A549 (cell line): Measurements from ENCODE around the gene TIAL1. TPM values are rescaled to one million over a fixed set of nuclear protein-coding genes. Genes with fewer than 3 reads are reported as not detected.

ENCODE experiments used
- ATAC-seq, 2 experiments: fragments of 200-7000 bp in 1 of 2; fragments of >200 bp in 1 of 2; cut with Nextera tagmentation in 1 of 2; cut with Tn5 transposase in 1 of 2; 3 replicates each; pipeline versions ENCODE4 v1.8.0 to v1.9.1; 2018 to 2020; ENCODE audit warnings: mild to moderate bottlenecking in 1 of 2, moderate library complexity in 1 of 2
- CTCF ChIA-PET: fragments of 300-600 bp; sonication (Branson Sonifier 250); formaldehyde crosslinking; extraction: SDS; loops from one replicate; lab custom pipeline; 2021; ENCODE audit warnings: antibody characterized with exemption, inconsistent platforms; lab: Yijun Ruan, JAX
- POLR2A ChIA-PET: fragments of 350-600 bp; formaldehyde crosslinking; extraction: SDS; loops from one replicate; lab custom pipeline; 2021; ENCODE audit warnings: antibody characterized with exemption, inconsistent platforms; lab: Yijun Ruan, JAX
- DNase-seq, 2 experiments: peaks; one replicate each; pipeline versions ENCODE4 v3.0.0 to v3.0.0-alpha.2; 2011 to 2016; ENCODE audit warnings: low read depth in 1 of 2, low spot score in 1 of 2
- FAIRE-seq: peaks from 2 replicates; lab custom pipeline; 2011; peaks lifted over from hg19 to GRCh38; lab: Jason Lieb, UNC
- H3K27ac ChIP-seq, 2 experiments: fragments of >200 bp; sonication (Bioruptor Twin); formaldehyde crosslinking; 3 replicates each; pipeline ENCODE4 v1.5.1; 2016 to 2017
- H3K4me1 ChIP-seq: fragments of >200 bp; sonication (Bioruptor Twin); formaldehyde crosslinking; 3 replicates; pipeline ENCODE4 v1.6.1; 2016
- H3K4me2 ChIP-seq: fragments of >200 bp; sonication (Bioruptor Twin); formaldehyde crosslinking; 3 replicates; pipeline ENCODE4 v1.6.1; 2016
- H3K4me3 ChIP-seq: fragments of >200 bp; sonication (Bioruptor Twin); formaldehyde crosslinking; 3 replicates; pipeline ENCODE4 v1.5.1; 2016
- H3K9me3 ChIP-seq: fragments of >200 bp; sonication (Bioruptor Twin); formaldehyde crosslinking; 3 replicates; pipeline ENCODE4 v1.6.1; 2016
- EHMT2 ChIP-seq: fragments of 200-600 bp; sonication (generic); IDR thresholded peaks from 2 replicates; pipeline ENCODE4 v1.6.1; 2016; ENCODE audit warnings: antibody characterized with exemption, low read depth, mild to moderate bottlenecking, moderate library complexity
- FOSB ChIP-seq: fragments of 250-450 bp; sonication (Bioruptor Pico); IDR thresholded peaks from 2 replicates; pipeline ENCODE4 v1.5.0; 2020; ENCODE audit warnings: mild to moderate bottlenecking, moderate library complexity
- FOSL2 ChIP-seq, 2 experiments: fragments of 450-650 bp in 1 of 2; fragments of >200 bp in 1 of 2; sonication (Bioruptor Twin) in 1 of 2; formaldehyde crosslinking; IDR thresholded peaks; 2 replicates each; pipeline versions ENCODE4 v1.5.0 to v1.6.1; 2016 to 2020; ENCODE audit warnings: mild to moderate bottlenecking in 1 of 2, moderate library complexity in 1 of 2
- HDAC2 ChIP-seq: fragments of 200-600 bp; sonication (generic); IDR thresholded peaks from 2 replicates; pipeline ENCODE4 v1.6.1; 2016
- JUN ChIP-seq, 2 experiments: fragments of >200 bp; sonication (Bioruptor Twin); formaldehyde crosslinking; IDR thresholded peaks; 2 replicates in 1 of 2; 3 replicates in 1 of 2; pipeline ENCODE4 v1.6.1; 2016 to 2017
- KDM5A ChIP-seq: fragments of 200-600 bp; sonication (generic); IDR thresholded peaks from 2 replicates; pipeline ENCODE4 v1.6.1; 2016; ENCODE audit warnings: antibody characterized with exemption, mild to moderate bottlenecking
- MYC ChIP-seq: IDR thresholded peaks from 2 replicates; pipeline ENCODE4 v1.6.1; 2012; ENCODE audit warnings: mild to moderate bottlenecking, inconsistent platforms, low read length, improper control_type of control experiment, borderline replicate concordance
- NPAS2 ChIP-seq: fragments of 250-450 bp; sonication (Bioruptor Pico); IDR thresholded peaks from 2 replicates; pipeline ENCODE4 v1.8.0; 2022; ENCODE audit warnings: mild to moderate bottlenecking, moderate library complexity, borderline replicate concordance
- PHF8 ChIP-seq: fragments of 200-600 bp; sonication (generic); IDR thresholded peaks from 2 replicates; pipeline ENCODE4 v1.6.1; 2016; ENCODE audit warnings: low read depth, mild to moderate bottlenecking, antibody characterized with exemption, moderate library complexity, borderline replicate concordance
- POLR2A ChIP-seq: IDR thresholded peaks from 2 replicates; pipeline ENCODE4 v1.6.1; 2012; ENCODE audit warnings: mild to moderate bottlenecking, low read length
- RAD21 ChIP-seq, 2 experiments: fragments of >200 bp in 1 of 2; sonication (Bioruptor Twin) in 1 of 2; formaldehyde crosslinking in 1 of 2; IDR thresholded peaks in 1 of 2; conservative IDR thresholded peaks in 1 of 2; 2 replicates in 1 of 2; 3 replicates in 1 of 2; pipeline ENCODE4 v1.6.1; 2012 to 2018; ENCODE audit warnings: inconsistent platforms in 1 of 2
- SMC3 ChIP-seq: fragments of >200 bp; sonication (Bioruptor Twin); formaldehyde crosslinking; IDR thresholded peaks from 3 replicates; pipeline ENCODE4 v1.6.1; 2018; ENCODE audit warnings: inconsistent platforms
- SREBF2 ChIP-seq: fragments of 450-650 bp; IDR thresholded peaks from 2 replicates; pipeline ENCODE4 v1.6.1; 2014; ENCODE audit warnings: mild to moderate bottlenecking, moderate library complexity
- ZSCAN20 ChIP-seq: fragments of 250-450 bp; sonication (Bioruptor Pico); IDR thresholded peaks from 2 replicates; pipeline ENCODE4 v1.8.0; 2022; ENCODE audit warnings: mild to moderate bottlenecking, moderate library complexity
- WGBS: methylation state at CpG from one replicate; pipeline ENCODE4 v1.1.6; 2017; ENCODE audit errors: missing lambda C conversion rate; 5-methylcytosine and 5-hydroxymethylcytosine counted together
- polyA plus RNA-seq, 4 experiments: library from polyadenylated mRNA; depleted of rRNA in 3 of 4; stranded (reverse); fragments of >200 nt; fragmentation: RNase III in 1 of 4; extraction: RNeasy Plus Mini Kit Qiagen cat#74134 plus additional on column Dnase treatment in 1 of 4; gene quantifications; 2 replicates in 3 of 4; 3 replicates in 1 of 4; pipeline ENCODE4 v1.2.3, GENCODE V29; 2011 to 2017
- TF ChIP-seq, protein P1 (sequence below): fragments of 450-650 bp; IDR thresholded peaks from 2 replicates; pipeline ENCODE4 v1.6.1; 2014; ENCODE audit warnings: antibody characterized with exemption
- TF ChIP-seq, protein P2 (sequence below): fragments of 250-450 bp; sonication (Bioruptor Pico); IDR thresholded peaks from 2 replicates; pipeline ENCODE4 v1.5.0; 2020; ENCODE audit warnings: low read depth, mild to moderate bottlenecking, moderate library complexity
- TF ChIP-seq, protein P3 (sequence below): fragments of >200 bp; sonication (Bioruptor Twin); formaldehyde crosslinking; IDR thresholded peaks from 3 replicates; pipeline ENCODE4 v1.6.1; 2016
- TF ChIP-seq, protein P4 (sequence below): IDR thresholded peaks from 2 replicates; pipeline ENCODE4 v1.6.1; 2012

TIAL1 gene
- polyA plus RNA-seq, 2 of the 4 experiments (the other 2 are of a cell fraction), result 89.5 to 115 TPM

DNA sequence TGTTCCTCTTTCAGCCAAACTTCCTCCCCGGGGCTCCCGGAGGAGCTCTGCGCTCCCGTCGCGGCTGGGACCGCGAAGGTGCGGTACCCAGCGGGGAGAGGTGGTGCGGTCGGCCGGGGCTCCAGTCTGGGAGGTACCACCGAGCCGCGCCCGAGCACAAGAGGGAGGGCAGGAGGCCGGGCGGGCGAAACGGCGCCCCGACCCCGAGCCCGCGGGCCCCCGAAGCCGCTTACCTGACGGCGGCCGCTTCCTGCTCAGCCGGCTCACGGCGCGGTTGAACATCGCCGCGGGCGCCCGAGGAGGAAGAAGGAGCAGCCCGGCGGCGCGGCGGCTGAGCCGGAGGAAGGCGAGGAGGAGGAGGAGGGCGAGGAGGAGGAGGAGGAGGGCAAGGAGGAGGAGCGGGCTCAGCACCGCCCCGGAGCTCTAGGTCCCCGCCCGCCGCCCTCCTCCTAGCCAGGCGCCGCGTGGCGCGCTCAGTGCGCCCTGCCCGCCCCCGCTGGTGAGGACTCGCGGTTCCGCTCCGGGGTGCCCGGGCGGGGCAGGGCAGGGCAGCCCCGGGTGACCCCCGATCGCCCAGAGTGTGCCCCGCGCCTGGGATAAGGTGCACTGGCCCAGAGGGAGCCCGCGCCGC is 54.3 kb downstream of the TIAL1 start, which contains the start of gene RGS10:
RGS10 (minus strand) TSS at position 363 of the 631 bp plus-strand sequence; CDS start at position 282, 81 bp downstream.
- FAIRE-seq (no peak), DNase-seq (peak; percentile 45 to 76), ATAC-seq (peak; percentile 85 to 93)

DNA sequence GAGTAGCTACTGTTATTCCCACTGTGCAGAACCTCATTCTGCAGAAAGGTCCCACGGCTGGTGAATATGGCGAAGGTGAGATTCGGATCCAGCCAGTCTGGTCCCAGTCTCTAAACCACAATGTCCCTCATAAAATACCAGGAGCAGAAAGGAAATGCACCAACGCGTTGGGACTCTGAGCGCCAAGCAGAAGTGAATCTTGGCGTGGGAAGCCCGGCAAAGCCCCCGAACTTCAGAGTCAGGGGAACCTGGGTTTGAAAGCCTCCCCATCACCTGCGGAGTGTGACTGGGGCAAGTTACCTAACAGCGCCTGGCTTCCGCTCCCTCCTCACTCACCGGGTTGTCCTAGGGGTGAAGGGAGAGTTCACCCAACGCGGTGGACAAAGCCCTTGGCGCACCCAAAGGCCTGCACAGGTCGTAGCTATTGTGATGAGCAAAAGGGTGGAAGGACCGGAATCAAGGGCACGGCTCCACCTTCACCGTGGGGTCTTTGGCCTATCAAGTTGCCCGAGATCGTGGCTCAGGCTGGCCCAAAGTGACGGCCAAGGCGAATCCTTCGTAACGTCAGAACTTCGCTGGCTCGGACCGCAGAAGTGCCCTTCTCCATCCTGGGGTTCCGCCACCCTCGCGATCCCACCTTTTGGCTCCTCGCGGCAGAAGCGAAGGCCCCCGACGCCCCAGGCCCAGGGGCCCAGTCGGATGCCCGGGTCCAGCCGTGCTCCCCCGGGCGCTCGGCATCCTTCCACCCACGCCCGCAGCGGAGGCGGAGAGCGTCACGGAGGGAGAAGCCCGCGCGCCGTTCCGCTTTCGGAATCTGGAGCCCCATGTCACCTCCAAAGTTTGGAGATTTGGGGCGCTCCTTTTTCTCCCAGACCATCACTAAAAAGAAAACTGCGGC is 55.1 kb downstream of the TIAL1 start:
- CTCF ChIA-PET, result interaction anchor here (1.1 to 4.0 kb wide), 12 partner anchors 8 to 346 kb away, joined by 3 to 49 read pairs (median 7); partner anchors contain the start of gene GRK5
- 86% methylated on average over 41 of the region's 57 CpGs for WGBS
- TF ChIP-seq FOSL2 (IDR thresholded peaks at IDR 0.05) (no peak), FOSL2 (CRISPR knock-in tag; IDR thresholded peaks at IDR 0.05) (no peak), RAD21 (conservative IDR thresholded peaks at IDR 0.05 in 1 of 2, IDR thresholded peaks at IDR 0.05 in 1 of 2) (no peak), KDM5A (no peak), JUN (IDR thresholded peaks at IDR 0.05) (no peak), FOSB (CRISPR knock-in tag) (no peak), SMC3 (no peak), SREBF2 (no peak), ZSCAN20 (CRISPR knock-in tag) (no peak), NPAS2 (CRISPR knock-in tag) (no peak)
- TF ChIP-seq, protein P1, sequence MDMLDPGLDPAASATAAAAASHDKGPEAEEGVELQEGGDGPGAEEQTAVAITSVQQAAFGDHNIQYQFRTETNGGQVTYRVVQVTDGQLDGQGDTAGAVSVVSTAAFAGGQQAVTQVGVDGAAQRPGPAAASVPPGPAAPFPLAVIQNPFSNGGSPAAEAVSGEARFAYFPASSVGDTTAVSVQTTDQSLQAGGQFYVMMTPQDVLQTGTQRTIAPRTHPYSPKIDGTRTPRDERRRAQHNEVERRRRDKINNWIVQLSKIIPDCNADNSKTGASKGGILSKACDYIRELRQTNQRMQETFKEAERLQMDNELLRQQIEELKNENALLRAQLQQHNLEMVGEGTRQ, result no peak
- DNase-seq, result no peak
- no peak for FAIRE-seq
- no peak for ATAC-seq
- POLR2A ChIA-PET, result interaction anchor here (0.9 to 1.6 kb wide), 5 partner anchors 11 to 351 kb away, joined by 3 to 9 read pairs (median 5); partner anchors contain the start of genes GRK5 and SEC23IP
- H3K4me1 ChIP-seq, result peaks cover 20% of the 10 kb centered on the region
- H3K9me3 ChIP-seq, result no peaks in the 10 kb centered on the region
- H3K4me2 ChIP-seq, result peak overlapping the region; percentile 98
- peak overlapping the region; percentile 78 for H3K4me3 ChIP-seq
- peak overlapping the region; percentile 95 to 98 for H3K27ac ChIP-seq

More for the DNA sequence above, 54.3 kb downstream of the TIAL1 start, which contains the start of gene RGS10:
- peak within 1 kb of the TSS; percentile 95 to 98 for H3K27ac ChIP-seq
- H3K4me1 ChIP-seq, result peaks cover 20% of the 10 kb centered on the region
- CTCF ChIA-PET, result interaction anchor here (0.6 to 4.0 kb wide), 26 partner anchors 8 to 390 kb away, joined by 3 to 49 read pairs (median 4); partner anchors contain the start of gene GRK5
- WGBS, result 2% methylated on average over 35 of the region's 76 CpGs
- POLR2A ChIA-PET, result interaction anchor here (0.8 to 1.6 kb wide), 6 partner anchors 11 to 350 kb away, joined by 3 to 9 read pairs (median 4); partner anchors contain the start of genes BAG3, GRK5 and SEC23IP
- H3K9me3 ChIP-seq, result no peaks in the 10 kb centered on the region
- peak in 1 of 2 experiments; percentile 88; a peak in 3 of 5 replicates for TF ChIP-seq JUN (IDR thresholded peaks at IDR 0.05)
- TF ChIP-seq, protein P2, sequence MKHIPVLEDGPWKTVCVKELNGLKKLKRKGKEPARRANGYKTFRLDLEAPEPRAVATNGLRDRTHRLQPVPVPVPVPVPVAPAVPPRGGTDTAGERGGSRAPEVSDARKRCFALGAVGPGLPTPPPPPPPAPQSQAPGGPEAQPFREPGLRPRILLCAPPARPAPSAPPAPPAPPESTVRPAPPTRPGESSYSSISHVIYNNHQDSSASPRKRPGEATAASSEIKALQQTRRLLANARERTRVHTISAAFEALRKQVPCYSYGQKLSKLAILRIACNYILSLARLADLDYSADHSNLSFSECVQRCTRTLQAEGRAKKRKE (CRISPR knock-in tag), result no peak
- TF ChIP-seq, protein P3, sequence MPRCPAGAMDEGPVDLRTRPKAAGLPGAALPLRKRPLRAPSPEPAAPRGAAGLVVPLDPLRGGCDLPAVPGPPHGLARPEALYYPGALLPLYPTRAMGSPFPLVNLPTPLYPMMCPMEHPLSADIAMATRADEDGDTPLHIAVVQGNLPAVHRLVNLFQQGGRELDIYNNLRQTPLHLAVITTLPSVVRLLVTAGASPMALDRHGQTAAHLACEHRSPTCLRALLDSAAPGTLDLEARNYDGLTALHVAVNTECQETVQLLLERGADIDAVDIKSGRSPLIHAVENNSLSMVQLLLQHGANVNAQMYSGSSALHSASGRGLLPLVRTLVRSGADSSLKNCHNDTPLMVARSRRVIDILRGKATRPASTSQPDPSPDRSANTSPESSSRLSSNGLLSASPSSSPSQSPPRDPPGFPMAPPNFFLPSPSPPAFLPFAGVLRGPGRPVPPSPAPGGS, result peak; percentile 93
- TF ChIP-seq, protein P4, sequence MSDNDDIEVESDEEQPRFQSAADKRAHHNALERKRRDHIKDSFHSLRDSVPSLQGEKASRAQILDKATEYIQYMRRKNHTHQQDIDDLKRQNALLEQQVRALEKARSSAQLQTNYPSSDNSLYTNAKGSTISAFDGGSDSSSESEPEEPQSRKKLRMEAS, result peak; percentile 85
- peak; percentile 28; the same call in 1 of the 2 replicates for TF ChIP-seq PHF8
- no peak for TF ChIP-seq EHMT2
- TF ChIP-seq MYC, result peak; percentile 69; the same call in 1 of the 2 replicates
- peak; percentile 91 for TF ChIP-seq POLR2A
- TF ChIP-seq HDAC2, result peak; percentile 81; the same call in 1 of the 2 replicates
- TF ChIP-seq, all 56 proteins: peak for 7
- H3K4me3 ChIP-seq, result peak within 1 kb of the TSS; percentile 78
- peak within 1 kb of the TSS; percentile 98 for H3K4me2 ChIP-seq
